Mucosa of rectum (tissue), 2 donors: ENCODE data around the gene PMF1.

Experiments
- H3K27ac ChIP-seq, 2 donors: one replicate each; pipeline ENCODE4 v1.7.0; 2013; ENCODE audit warnings: inconsistent platforms in 2 of 2, low read depth in 2 of 2, low read length in 2 of 2
- H3K27me3 ChIP-seq, 2 donors: one replicate each; pipeline ENCODE4 v1.7.0; 2013; ENCODE audit warnings: low read length in 2 of 2; ENCODE audit not compliant: control insufficient read depth in 2 of 2, insufficient read depth in 2 of 2
- H3K36me3 ChIP-seq, 2 donors: one replicate each; pipeline ENCODE4 v1.7.0; 2013; ENCODE audit warnings: low read length in 2 of 2; ENCODE audit not compliant: control insufficient read depth in 2 of 2, insufficient read depth in 2 of 2
- H3K4me1 ChIP-seq, 2 donors: one replicate each; pipeline ENCODE4 v1.7.0; 2013; ENCODE audit warnings: low read length in 2 of 2, mild to moderate bottlenecking in 1 of 2; ENCODE audit not compliant: control insufficient read depth in 2 of 2, insufficient read depth in 2 of 2
- H3K4me3 ChIP-seq, 2 donors: one replicate each; pipeline ENCODE4 v1.7.0; 2013; ENCODE audit warnings: low read length in 2 of 2
- H3K9ac ChIP-seq, 2 donors: one replicate each; pipeline ENCODE4 v1.7.0; 2013; ENCODE audit warnings: low read length in 2 of 2, low read depth in 1 of 2, mild to moderate bottlenecking in 1 of 2
- H3K9me3 ChIP-seq, 2 donors: one replicate each; pipeline ENCODE4 v1.7.0; 2013; ENCODE audit warnings: low read length in 2 of 2; ENCODE audit not compliant: control insufficient read depth in 2 of 2
- donor health status: healthy.
- donor health status: Normal muscosa, but diverticular disease.

PMF1 gene

GRCh38 chr1:156281693-156282478, 69.1 kb downstream of the PMF1 start:
- peak overlapping the region; percentile 89 to 90 for H3K9ac ChIP-seq
- peaks cover 24 to 29% of the 10 kb centered on the region in 2 donors for H3K4me1 ChIP-seq
- peaks cover 18 to 25% of the 10 kb centered on the region in 2 donors for H3K36me3 ChIP-seq

DNA sequence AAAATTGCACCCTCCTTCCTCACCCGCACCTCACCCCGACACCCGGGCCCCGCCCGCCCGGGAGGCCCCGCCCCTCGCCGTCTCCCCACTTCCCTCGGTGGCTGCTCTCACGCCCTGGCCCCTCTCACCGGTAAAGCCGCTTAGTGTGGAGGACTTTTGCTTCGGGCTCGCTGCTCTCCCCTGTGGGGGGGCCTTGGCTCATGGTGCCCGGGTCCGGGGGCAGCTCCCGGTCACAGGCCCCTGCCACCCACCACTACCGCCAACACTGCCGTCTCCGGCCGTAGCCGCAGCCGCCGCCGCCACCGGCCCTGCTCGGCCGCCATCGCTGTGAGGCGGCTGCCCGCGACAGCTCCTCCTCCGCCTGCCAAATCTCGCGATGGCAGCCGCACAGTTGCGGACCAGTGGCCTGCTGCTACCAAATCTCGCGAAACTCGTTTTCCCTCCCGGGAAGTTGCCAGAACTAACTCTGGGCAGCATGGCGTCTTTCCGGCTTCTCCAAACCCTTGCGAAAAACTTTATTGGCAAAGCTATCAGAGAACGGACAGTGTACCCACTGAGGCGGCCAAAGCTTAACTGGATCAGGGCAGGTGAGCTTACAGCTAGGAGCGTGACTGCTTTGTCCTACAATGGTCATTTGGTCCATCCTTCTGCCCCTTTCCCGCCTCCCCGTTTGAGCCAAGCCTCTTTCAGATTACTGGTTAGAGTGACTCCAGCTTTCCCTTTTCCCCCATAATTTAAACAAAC, 69.8 kb downstream of the PMF1 start, which contains the start of gene SMG5:
Gene SMG5, minus strand, starts transcription at position 347 of the 744 bp plus-strand sequence. Its CDS starts 145 bp downstream, at position 202.
- peak within 1 kb of the TSS; percentile 89 to 92 for H3K27ac ChIP-seq
- H3K4me1 ChIP-seq = peaks cover 24 to 29% of the 10 kb centered on the region in 2 donors
- H3K9ac ChIP-seq = peak within 1 kb of the TSS; percentile 89 to 90
- no peaks in the 10 kb centered on the region for H3K9me3 ChIP-seq
- H3K36me3 ChIP-seq = peaks cover 13 to 20% of the 10 kb centered on the region in 2 donors
- H3K4me3 ChIP-seq = peak within 1 kb of the TSS; percentile 95 to 99
- H3K27me3 ChIP-seq = no peaks in the 10 kb centered on the region

More at GRCh38 chr1:156281693-156282478, 69.1 kb downstream of the PMF1 start:
- no peaks in the 10 kb centered on the region for H3K9me3 ChIP-seq
- peak overlapping the region; percentile 89 to 92 for H3K27ac ChIP-seq
- H3K4me3 ChIP-seq = peak overlapping the region; percentile 95 to 99
- H3K27me3 ChIP-seq = no peaks in the 10 kb centered on the region

- peaks cover 24 to 29% of the 10 kb centered on the region in 2 donors for H3K4me1 ChIP-seq
- peak overlapping the region; percentile 95 to 99 for H3K4me3 ChIP-seq
- no peaks in the 10 kb centered on the region for H3K27me3 ChIP-seq
- peaks cover 5 to 14% of the 10 kb centered on the region in 2 donors for H3K36me3 ChIP-seq
- H3K9ac ChIP-seq = peak overlapping the region; percentile 89 to 90
- no peaks in the 10 kb centered on the region for H3K9me3 ChIP-seq
- no peak overlapping the region for H3K27ac ChIP-seq
Observed at GRCh38 chr1:156283521-156283920, 70.7 kb downstream of the PMF1 start.

DNA sequence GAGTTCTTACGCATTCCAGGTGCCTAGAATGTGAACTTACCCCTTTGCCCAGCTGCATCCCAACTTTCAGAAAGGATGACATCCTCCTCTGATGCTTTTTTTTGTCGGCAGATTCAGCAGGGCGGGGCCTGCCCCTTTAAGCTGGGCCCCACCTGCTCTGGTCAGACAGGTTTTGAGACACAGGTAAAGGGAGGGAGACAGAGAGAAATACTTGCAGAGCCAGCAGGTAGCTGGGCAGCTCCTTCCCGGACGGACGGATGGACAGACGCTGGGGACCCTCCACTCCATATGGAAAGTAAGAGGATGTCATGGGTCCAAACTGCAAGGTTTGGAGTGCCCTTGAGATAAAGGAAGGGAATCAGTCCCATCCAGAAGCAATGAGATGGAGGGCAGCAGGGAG, 71.3 kb downstream of the PMF1 start, which contains the start of gene TMEM79:
Gene TMEM79, plus strand, starts transcription at position 214 of the 400 bp plus-strand sequence. CDS start 902 bp downstream, outside the sequence.
- Histone ChIP-seq H3K4me1 (peaks cover 24 to 29% of the 10 kb centered on the region in 2 donors), H3K27ac (peak within 1 kb of the TSS; percentile 65 to 92), H3K9ac (peak within 1 kb of the TSS; percentile 89 to 90), H3K9me3 (no peaks in the 10 kb centered on the region), H3K27me3 (no peaks in the 10 kb centered on the region), H3K4me3 (peak within 1 kb of the TSS; percentile 95 to 99), H3K36me3 (peaks cover 0 to 12% of the 10 kb centered on the region in 2 donors)

- Histone ChIP-seq H3K4me3 (no peak overlapping the region), H3K27ac (no peak overlapping the region), H3K4me1 (peaks cover 24 to 29% of the 10 kb centered on the region in 2 donors), H3K36me3 (peaks cover 0 to 12% of the 10 kb centered on the region in 2 donors), H3K9me3 (no peaks in the 10 kb centered on the region), H3K27me3 (no peaks in the 10 kb centered on the region), H3K9ac (no peak overlapping the region)
Observed at GRCh38 chr1:156284757-156285156, 72.0 kb downstream of the PMF1 start.

GRCh38 chr1:156285437-156285836, 72.6 kb downstream of the PMF1 start:
- Histone ChIP-seq H3K9ac (no peak overlapping the region), H3K27me3 (no peaks in the 10 kb centered on the region), H3K9me3 (no peaks in the 10 kb centered on the region), H3K27ac (no peak overlapping the region), H3K36me3 (peaks cover 0 to 7% of the 10 kb centered on the region in 2 donors), H3K4me3 (no peak overlapping the region), H3K4me1 (peaks cover 24 to 29% of the 10 kb centered on the region in 2 donors)

- Histone ChIP-seq H3K4me3 (no peak overlapping the region), H3K27ac (no peak overlapping the region), H3K9me3 (no peaks in the 10 kb centered on the region), H3K36me3 (peaks cover 0 to 6% of the 10 kb centered on the region in 2 donors), H3K9ac (no peak overlapping the region), H3K27me3 (no peaks in the 10 kb centered on the region), H3K4me1 (peaks cover 23 to 29% of the 10 kb centered on the region in 2 donors)
Observed at GRCh38 chr1:156286061-156286460, 73.3 kb downstream of the PMF1 start.
